Choroid plexus epithelial cell (primary cell): ENCODE data around the gene FAF2.

ENCODE experiments used
- DNase-seq: peaks from one replicate; pipeline ENCODE4 v3.0.0-alpha.2; 2010; ENCODE audit warnings: low read depth
- H3K4me3 ChIP-seq: 2 replicates; pipeline ENCODE4 v1.5.1; 2011; ENCODE audit warnings: low read depth, mild to moderate bottlenecking, control low read depth, low read length, moderate library complexity
- TF ChIP-seq, protein P1 (sequence below): conservative IDR thresholded peaks from 2 replicates; pipeline ENCODE4 v1.5.1; 2011; ENCODE audit warnings: low read depth, mild to moderate bottlenecking, control low read depth, inconsistent platforms, low read length, moderate library complexity

Gene FAF2

DNA sequence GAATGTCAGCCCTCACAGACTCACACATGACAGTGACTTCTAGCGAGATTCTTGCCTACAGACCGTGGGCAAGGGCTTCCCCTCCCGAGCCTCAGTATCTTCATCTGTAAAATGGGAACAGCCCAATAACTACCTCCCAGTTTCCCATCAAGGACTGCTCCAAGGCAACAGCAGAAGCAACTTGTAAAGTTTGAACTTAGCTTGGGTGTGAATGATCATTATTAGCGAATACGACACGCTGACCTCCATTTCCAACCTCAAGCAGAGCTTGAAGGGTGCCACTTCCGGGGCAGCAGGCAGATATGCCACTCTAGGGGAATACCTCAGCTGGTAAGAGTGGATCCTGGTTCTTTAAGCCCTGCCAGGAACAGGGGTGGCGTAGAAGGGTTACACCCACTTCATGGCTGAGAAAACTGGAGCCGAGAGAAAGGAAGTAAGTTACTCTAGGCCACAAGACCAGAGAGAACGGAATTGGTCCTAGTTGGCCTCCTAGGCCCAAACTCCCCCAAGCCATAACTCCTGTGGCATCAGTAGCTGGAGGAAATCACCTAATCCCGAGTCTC is 87.0 kb downstream of the FAF2 start:
- TF ChIP-seq, protein P1, sequence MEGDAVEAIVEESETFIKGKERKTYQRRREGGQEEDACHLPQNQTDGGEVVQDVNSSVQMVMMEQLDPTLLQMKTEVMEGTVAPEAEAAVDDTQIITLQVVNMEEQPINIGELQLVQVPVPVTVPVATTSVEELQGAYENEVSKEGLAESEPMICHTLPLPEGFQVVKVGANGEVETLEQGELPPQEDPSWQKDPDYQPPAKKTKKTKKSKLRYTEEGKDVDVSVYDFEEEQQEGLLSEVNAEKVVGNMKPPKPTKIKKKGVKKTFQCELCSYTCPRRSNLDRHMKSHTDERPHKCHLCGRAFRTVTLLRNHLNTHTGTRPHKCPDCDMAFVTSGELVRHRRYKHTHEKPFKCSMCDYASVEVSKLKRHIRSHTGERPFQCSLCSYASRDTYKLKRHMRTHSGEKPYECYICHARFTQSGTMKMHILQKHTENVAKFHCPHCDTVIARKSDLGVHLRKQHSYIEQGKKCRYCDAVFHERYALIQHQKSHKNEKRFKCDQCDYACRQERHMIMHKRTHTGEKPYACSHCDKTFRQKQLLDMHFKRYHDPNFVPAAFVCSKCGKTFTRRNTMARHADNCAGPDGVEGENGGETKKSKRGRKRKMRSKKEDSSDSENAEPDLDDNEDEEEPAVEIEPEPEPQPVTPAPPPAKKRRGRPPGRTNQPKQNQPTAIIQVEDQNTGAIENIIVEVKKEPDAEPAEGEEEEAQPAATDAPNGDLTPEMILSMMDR = no peak
- H3K4me3 ChIP-seq = peak overlapping the region; percentile 99
- DNase-seq = no peak

DNA sequence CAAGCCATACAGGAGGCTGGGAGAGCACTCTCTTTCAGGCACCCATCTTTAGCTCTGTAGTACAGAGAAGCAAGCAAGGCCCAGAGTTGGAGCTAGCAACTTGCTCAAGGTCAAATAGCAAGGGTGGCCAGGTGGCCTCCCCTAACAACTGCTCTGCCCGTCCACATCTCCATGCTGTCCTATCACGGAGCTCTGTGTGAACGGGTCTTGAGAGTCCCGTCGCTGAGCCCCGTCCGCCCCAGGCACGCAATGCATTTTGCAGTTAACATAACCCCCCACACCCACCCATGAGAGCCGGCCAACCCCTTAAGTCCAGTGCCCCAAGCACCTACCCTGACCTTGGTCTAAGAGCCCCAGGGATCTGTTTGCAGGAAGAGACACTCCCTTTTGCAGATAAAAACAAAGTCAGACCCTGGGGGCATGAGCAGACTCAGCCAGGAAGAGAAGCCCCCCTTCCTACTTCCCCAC is 87.5 kb downstream of the FAF2 start:
- TF ChIP-seq, protein P1 = no peak
- no peak for DNase-seq
- H3K4me3 ChIP-seq = peak overlapping the region; percentile 99

DNA sequence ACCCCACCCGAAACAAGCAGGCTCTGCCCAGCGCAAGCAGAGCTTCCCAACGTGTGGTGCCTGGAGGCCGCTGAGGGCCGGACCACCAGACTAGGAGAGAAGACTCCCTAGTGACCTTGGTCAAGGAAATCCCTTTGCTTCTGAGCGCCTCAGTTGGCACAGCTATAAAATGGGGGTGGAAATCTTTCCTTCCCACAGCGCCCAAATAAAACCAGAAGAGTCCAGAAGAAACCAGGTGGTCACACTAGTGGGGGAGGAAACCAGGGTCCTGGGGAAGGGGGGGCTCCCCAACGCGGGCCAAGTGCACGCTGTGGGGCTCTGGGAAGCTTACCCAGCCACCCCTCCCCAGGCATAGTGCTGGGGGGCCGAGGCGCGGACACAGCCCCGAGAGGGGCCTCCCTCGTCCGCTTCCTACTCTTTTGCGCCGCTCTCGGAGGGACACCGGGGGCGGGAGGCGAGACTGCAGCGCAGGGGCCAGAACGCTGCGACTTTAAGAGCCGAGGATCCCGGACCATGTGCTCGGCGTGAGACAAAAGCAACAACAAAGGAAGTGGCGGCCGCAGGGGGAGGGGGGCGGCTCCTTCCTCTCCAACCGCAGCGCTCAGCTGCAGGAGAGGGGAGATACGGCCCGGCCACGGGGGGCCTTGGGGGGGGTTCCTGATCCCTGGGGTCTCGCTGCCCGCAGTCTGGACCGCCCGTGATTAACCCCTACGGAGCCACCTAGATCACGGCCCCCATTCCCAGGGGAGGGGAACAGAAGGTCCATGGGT is 88.1 kb downstream of the FAF2 start:
- H3K4me3 ChIP-seq = peak overlapping the region; percentile 99
- peak; percentile 87 for DNase-seq
- TF ChIP-seq, protein P1 = no peak

DNA sequence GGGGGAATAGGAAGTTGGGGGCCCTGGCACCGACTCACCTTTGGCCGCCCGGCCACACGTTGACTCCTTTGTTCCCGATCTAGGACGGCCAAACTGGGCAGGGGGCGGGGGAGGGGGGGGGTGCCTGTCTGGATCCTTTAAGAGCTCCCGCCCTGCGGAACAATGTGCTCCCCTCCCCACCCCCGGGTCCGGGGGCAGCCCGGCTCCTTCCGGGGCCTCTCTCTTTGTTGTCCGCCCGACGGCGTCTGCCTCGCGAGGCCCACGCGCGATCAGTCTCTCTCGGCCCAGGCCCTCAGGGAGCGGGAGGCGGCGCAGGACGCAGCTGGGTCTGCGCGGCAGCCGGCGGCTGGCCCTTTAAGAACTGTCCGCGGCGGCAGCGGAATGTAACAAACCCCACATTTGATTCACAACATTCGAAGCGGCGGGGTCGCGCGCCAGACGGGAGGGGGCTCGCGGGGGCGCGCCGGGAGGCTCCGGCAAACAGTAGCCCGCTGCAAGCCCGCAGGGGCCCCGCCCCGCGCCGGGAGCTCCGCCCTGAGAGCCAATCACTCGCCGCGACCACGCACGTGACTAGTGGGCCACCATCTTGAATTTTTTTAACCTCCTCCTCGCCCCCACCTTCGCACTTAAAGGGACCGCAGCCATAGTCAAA is 88.8 kb downstream of the FAF2 start, which contains the start of gene RNF44:
Gene RNF44, minus strand, starts transcription at position 501 of the 652 bp plus-strand sequence. CDS start 4,930 bp downstream, outside the sequence.
- TF ChIP-seq, protein P1 = no peak
- DNase-seq = peak; percentile 99
- peak within 1 kb of the TSS; percentile 99 for H3K4me3 ChIP-seq

DNA sequence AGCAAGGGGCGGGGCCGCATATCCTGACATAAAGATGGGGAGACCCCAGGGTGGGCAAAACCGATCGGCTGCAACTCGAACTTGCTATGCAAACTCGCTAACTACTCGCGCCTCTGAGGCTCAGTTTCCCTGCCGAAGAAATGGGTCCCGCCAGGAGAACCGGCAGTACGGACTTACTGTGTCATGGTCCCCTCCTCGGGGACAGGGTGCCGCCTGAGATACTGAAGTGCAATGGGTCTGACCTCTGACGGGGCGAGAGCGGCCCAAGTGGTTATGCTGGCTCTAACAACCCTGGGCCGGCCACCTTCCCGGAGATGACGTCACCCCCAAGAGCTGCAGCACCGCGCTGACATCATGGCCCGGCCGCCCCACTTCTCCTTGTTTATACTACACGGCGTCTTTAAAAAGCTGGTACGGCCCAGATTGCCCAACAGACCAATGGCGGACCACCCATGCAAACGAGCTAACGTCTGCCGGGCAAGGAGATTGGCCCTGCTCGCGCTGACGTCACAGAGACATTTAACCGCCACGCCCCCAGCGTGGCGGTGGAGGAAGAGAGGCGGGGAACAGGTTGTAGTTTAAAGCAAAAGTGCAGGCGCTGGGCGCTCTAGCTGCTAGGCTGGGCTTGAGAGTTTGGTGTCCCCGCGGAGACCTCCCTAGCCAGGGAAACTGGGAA is 89.5 kb downstream of the FAF2 start:
- TF ChIP-seq, protein P1 = no peak
- DNase-seq = peak; percentile 100
- H3K4me3 ChIP-seq = peak overlapping the region; percentile 99

DNA sequence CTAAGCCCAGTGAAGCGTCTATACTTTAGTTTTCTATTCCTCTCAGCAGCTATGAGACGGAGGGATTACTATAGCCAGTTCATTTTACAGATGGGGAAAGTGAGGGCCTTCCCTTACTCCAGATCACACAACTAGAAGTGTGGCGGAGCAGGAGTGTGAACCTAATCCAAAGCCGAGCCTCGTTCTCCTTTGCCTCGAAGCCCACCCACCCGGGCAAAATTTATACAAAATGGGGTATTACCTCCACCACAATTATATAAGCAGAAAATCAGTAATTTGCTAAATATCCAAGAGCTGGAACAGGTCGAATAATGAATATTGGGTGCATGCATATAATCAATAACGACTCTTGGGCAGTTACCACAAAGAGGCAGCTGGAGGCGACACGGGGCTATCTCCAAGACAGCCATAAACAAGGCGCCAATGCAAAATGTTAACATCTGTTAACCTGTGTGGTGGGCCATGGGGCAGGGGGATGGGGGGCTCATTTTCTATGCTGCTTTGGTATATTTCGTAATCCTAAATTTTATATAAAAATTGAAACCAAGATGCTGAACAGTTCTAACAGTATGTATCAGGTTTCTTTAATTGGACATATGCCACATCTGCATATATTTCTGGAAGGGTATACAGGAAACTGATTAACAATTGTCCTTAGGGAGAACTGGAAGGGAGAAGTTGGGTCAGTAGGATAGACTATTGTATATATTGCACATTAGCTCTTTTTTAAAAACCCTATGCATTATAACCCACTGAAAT is 90.2 kb downstream of the FAF2 start:
- no peak for DNase-seq
- H3K4me3 ChIP-seq = peak overlapping the region; percentile 43
- TF ChIP-seq, protein P1 = no peak
